Keratinocyte (primary cell): Measurements from ENCODE around the gene DOC2A. TPM values are rescaled to one million over a fixed set of nuclear protein-coding genes. Genes with fewer than 3 reads are reported as not detected.

Source experiments
- DNase-seq: peaks from one replicate; pipeline ENCODE4 v3.0.0-alpha.2; 2011; ENCODE audit warnings: low read depth, missing footprints, low spot score
- FAIRE-seq: peaks from 2 replicates; lab custom pipeline; 2011; peaks lifted over from hg19 to GRCh38; lab: Jason Lieb, UNC
- H2AFZ ChIP-seq: 2 replicates; pipeline ENCODE4 v1.6.0; 2012; ENCODE audit warnings: low read length, control low read depth, inconsistent platforms; ENCODE audit not compliant: control insufficient read depth
- H3K27ac ChIP-seq: 2 replicates; pipeline ENCODE4 v1.5.1; 2011; ENCODE audit warnings: low read length; ENCODE audit not compliant: control insufficient read depth, insufficient read depth
- H3K27me3 ChIP-seq: 3 replicates; pipeline ENCODE4 v1.6.0; 2011; ENCODE audit warnings: low read length; ENCODE audit not compliant: control insufficient read depth, insufficient read depth; ENCODE audit errors: extremely low read depth
- H3K36me3 ChIP-seq, 2 experiments: 2 replicates in 1 of 2; 3 replicates in 1 of 2; pipeline ENCODE4 v1.5.1; 2011; ENCODE audit warnings: low read length in 2 of 2, mild to moderate bottlenecking in 1 of 2; ENCODE audit not compliant: control insufficient read depth in 2 of 2, insufficient read depth in 2 of 2; ENCODE audit errors: extremely low read depth in 1 of 2
- H3K4me1 ChIP-seq: 3 replicates; pipeline ENCODE4 v1.5.1; 2011; ENCODE audit warnings: low read length; ENCODE audit not compliant: control insufficient read depth, insufficient read depth; ENCODE audit errors: extremely low read depth
- H3K4me2 ChIP-seq: 3 replicates; pipeline ENCODE4 v1.6.0; 2011; ENCODE audit warnings: low read depth, low read length; ENCODE audit not compliant: control insufficient read depth, insufficient read depth; ENCODE audit errors: extremely low read depth
- H3K4me3 ChIP-seq, 3 experiments: fragments of 200-600 bp in 1 of 3; sonication (generic) in 1 of 3; 2 replicates in 2 of 3; 3 replicates in 1 of 3; pipeline ENCODE4 v1.5.1; 2011 to 2016; ENCODE audit warnings: low read length in 3 of 3, mild to moderate bottlenecking in 3 of 3, control low read depth in 2 of 3, inconsistent platforms in 1 of 3, low read depth in 1 of 3, mixed read lengths in 1 of 3, mixed run types in 1 of 3, moderate library complexity in 1 of 3; ENCODE audit not compliant: control insufficient read depth in 2 of 3, insufficient read depth in 2 of 3; ENCODE audit errors: extremely low read depth in 1 of 3
- H3K79me2 ChIP-seq: 2 replicates; pipeline ENCODE4 v1.6.0; 2012; ENCODE audit warnings: low read length; ENCODE audit not compliant: control insufficient read depth, insufficient read depth
- H3K9ac ChIP-seq: 3 replicates; pipeline ENCODE4 v1.6.0; 2011; ENCODE audit warnings: low read length; ENCODE audit not compliant: control insufficient read depth, insufficient read depth; ENCODE audit errors: extremely low read depth
- H3K9me1 ChIP-seq: 3 replicates; pipeline ENCODE4 v1.6.0; 2011; ENCODE audit warnings: low read length; ENCODE audit not compliant: control insufficient read depth, insufficient read depth; ENCODE audit errors: extremely low read depth
- H3K9me3 ChIP-seq: 2 replicates; pipeline ENCODE4 v1.5.1; 2012; ENCODE audit warnings: low read depth, low read length; ENCODE audit not compliant: control insufficient read depth
- H4K20me1 ChIP-seq: 3 replicates; pipeline ENCODE4 v1.6.0; 2011; ENCODE audit warnings: low read length; ENCODE audit not compliant: control insufficient read depth, insufficient read depth; ENCODE audit errors: extremely low read depth
- CTCF ChIP-seq, 3 experiments: IDR thresholded peaks in 1 of 3; conservative IDR thresholded peaks in 1 of 3; optimal IDR thresholded peaks in 1 of 3; 2 replicates in 2 of 3; 3 replicates in 1 of 3; pipeline versions ENCODE3 to v1.5.1; 2011; ENCODE audit warnings: low read length in 3 of 3, mild to moderate bottlenecking in 3 of 3, moderate library complexity in 2 of 3, control low read depth in 1 of 3, inconsistent platforms in 1 of 3; ENCODE audit not compliant: insufficient read depth in 2 of 3; ENCODE audit errors: extremely low read depth in 1 of 3
- EZH2 ChIP-seq: IDR thresholded peaks from one replicate; pipeline ENCODE4 v1.6.1; 2012; ENCODE audit warnings: inconsistent platforms, mild to moderate bottlenecking, low read length, moderate library complexity
- dilution Hi-C: fragments of 300-500 bp; cut with MboI; formaldehyde crosslinking; loops from one replicate; pipeline ENCODE4 v1.7.0; 2020; ENCODE audit warnings: low sequenced_read_pairs; ENCODE audit not compliant: extremely low pct_ligation_motif_present
- polyA plus RNA-seq, 5 experiments: library from polyadenylated mRNA; depleted of rRNA in 3 of 5; stranded (reverse) in 3 of 5; stranded (forward) in 1 of 5; unstranded in 1 of 5; fragments of >200 nt; gene quantifications; 1 replicate in 1 of 5; 2 replicates in 3 of 5; 3 replicates in 1 of 5; pipeline versions ENCODE4 v1.2.1 to v1.2.3, GENCODE V29; 2011 to 2012; ENCODE audit warnings: missing spikeins in 2 of 5, low read depth in 1 of 5, low replicate concordance in 1 of 5

The DOC2A gene
- polyA plus RNA-seq, 1 donor (not counting 4 experiments of a cell fraction or from before 2014, with no cell fraction given) = 0.26 TPM

- TF ChIP-seq CTCF (optimal IDR thresholded peaks at IDR 0.05 in 1 of 3, IDR thresholded peaks at IDR 0.05 in 1 of 3, conservative IDR thresholded peaks at IDR 0.05 in 1 of 3; ENCODE audit: extremely low read depth in 1 of 3, insufficient read depth in 2 of 3, low read length in 3 of 3) = no peak
- no peak for TF ChIP-seq EZH2
- Histone ChIP-seq H3K4me3 (no peak overlapping the region), H3K9me3 (no peaks in the 10 kb centered on the region), H3K4me2 (no peak overlapping the region), H3K79me2 (no peaks in the 10 kb centered on the region), H3K9me1 (no peaks in the 10 kb centered on the region), H3K9ac (no peak overlapping the region), H4K20me1 (no peaks in the 10 kb centered on the region), H3K27me3 (peaks cover 28% of the 10 kb centered on the region), H3K27ac (no peak overlapping the region), H2AFZ (no peak overlapping the region), H3K4me1 (peaks cover 3% of the 10 kb centered on the region), H3K36me3 (peaks cover 0 to 1% of the 10 kb centered on the region in 2 experiments)
- dilution Hi-C loops = no loop called here
- no peak for DNase-seq
- FAIRE-seq = no peak
Observed at GRCh38 chr16:30009085-30009862, 1.6 kb downstream of the DOC2A start.

- dilution Hi-C loops = no loop called here
- H3K36me3 ChIP-seq = peaks cover 4 to 8% of the 10 kb centered on the region in 2 experiments
- TF ChIP-seq CTCF (optimal IDR thresholded peaks at IDR 0.05 in 1 of 3, IDR thresholded peaks at IDR 0.05 in 1 of 3, conservative IDR thresholded peaks at IDR 0.05 in 1 of 3; ENCODE audit: extremely low read depth in 1 of 3, insufficient read depth in 2 of 3, low read length in 3 of 3) (no peak), EZH2 (no peak)
- H3K4me3 ChIP-seq = no peak overlapping the region
- no peak overlapping the region for H3K9ac ChIP-seq
- no peak overlapping the region for H3K27ac ChIP-seq
- H2AFZ ChIP-seq = no peak overlapping the region
- DNase-seq (no peak), FAIRE-seq (no peak)
- H4K20me1 ChIP-seq = no peaks in the 10 kb centered on the region
- H3K27me3 ChIP-seq = peaks cover 28% of the 10 kb centered on the region
- no peaks in the 10 kb centered on the region for H3K9me1 ChIP-seq
- H3K9me3 ChIP-seq = no peaks in the 10 kb centered on the region
- no peak overlapping the region for H3K4me2 ChIP-seq
- H3K79me2 ChIP-seq = no peaks in the 10 kb centered on the region
- H3K4me1 ChIP-seq = peaks cover 3% of the 10 kb centered on the region
Observed at GRCh38 chr16:30007378-30007895, 3.4 kb downstream of the DOC2A start.
